Neural crest cell (in vitro differentiated cells): Measurements from ENCODE around the gene WDR26. TPM values are rescaled to one million over a fixed set of nuclear protein-coding genes. Genes with fewer than 3 reads are reported as not detected.

ENCODE experiments used
- DNase-seq: peaks from one replicate; pipeline ENCODE4 v3.0.0; 2021; ENCODE audit warnings: low read depth, mixed read lengths, low spot score
- H3K27ac Mint-ChIP-seq: one replicate; pipeline ENCODE4 v1.8.0; 2021; ENCODE audit warnings: mild to moderate bottlenecking, mixed read lengths; ENCODE audit not compliant: unreplicated experiment
- H3K27me3 Mint-ChIP-seq: 2 replicates; pipeline ENCODE4 v1.8.0; 2021; ENCODE audit warnings: low read depth, mild to moderate bottlenecking, mixed read lengths
- H3K36me3 Mint-ChIP-seq: 2 replicates; pipeline ENCODE4 v1.8.0; 2021; ENCODE audit warnings: low read depth, mild to moderate bottlenecking, mixed read lengths
- H3K4me1 Mint-ChIP-seq: 2 replicates; pipeline ENCODE4 v1.8.0; 2021; ENCODE audit warnings: mixed read lengths
- H3K4me3 Mint-ChIP-seq: one replicate; pipeline ENCODE4 v1.8.0; 2021; ENCODE audit warnings: mild to moderate bottlenecking, mixed read lengths
- H3K9me3 Mint-ChIP-seq: 2 replicates; pipeline ENCODE4 v1.8.0; 2021; ENCODE audit warnings: mixed read lengths
- CTCF ChIP-seq: fragments of 200-600 bp; sonication (generic); conservative IDR thresholded peaks from 2 replicates; pipeline ENCODE4 v1.5.0; 2021; ENCODE audit warnings: antibody characterized with exemption, mild to moderate bottlenecking
- microRNA-seq: library from miRNA; unstranded; fragments of <30 nt; microRNA quantifications from one replicate; pipeline ENCODE4, GENCODE V29; 2020
- total RNA-seq: library from RNA; stranded (reverse); gene quantifications from 2 replicates; pipeline ENCODE4 v1.2.1, GENCODE V29; 2021

WDR26 gene
- total RNA-seq, 1 donor from 2014 or later: 65.5 TPM

- H3K4me3 Mint-ChIP-seq: no peak overlapping the region
- no peak overlapping the region for H3K27ac Mint-ChIP-seq
- peaks cover 37% of the 10 kb centered on the region for H3K27me3 Mint-ChIP-seq
- H3K36me3 Mint-ChIP-seq: peaks cover 3% of the 10 kb centered on the region
- peaks cover 8% of the 10 kb centered on the region for H3K9me3 Mint-ChIP-seq
- no peak for TF ChIP-seq CTCF
- H3K4me1 Mint-ChIP-seq: peaks cover 4% of the 10 kb centered on the region
- no peak for DNase-seq
Observed at GRCh38 chr1:224339442-224340033, 95.1 kb downstream of the WDR26 start.

GRCh38 chr1:224338150-224338838 is 96.3 kb downstream of the WDR26 start:
- Mint-ChIP-seq H3K36me3 (peaks cover 3% of the 10 kb centered on the region), H3K27ac (no peak overlapping the region), H3K4me1 (peaks cover 6% of the 10 kb centered on the region), H3K27me3 (peaks cover 44% of the 10 kb centered on the region), H3K9me3 (peaks cover 5% of the 10 kb centered on the region), H3K4me3 (no peak overlapping the region)
- no peak for DNase-seq
- TF ChIP-seq CTCF: no peak

Small RNA genes lying within 50 kb of the gene (microRNA-seq; reads per million reads assigned to microRNA genes)
- 9.5 reads per million, percentile 17 among the genes with 10 or more reads in this experiment for gene MIR4742

Other genes with a start within 250 kb of the WDR26 start
- 51.2 and 53.8 TPM in 2 replicates for gene NVL, start 104.6 kb downstream of the WDR26 start, total RNA-seq
- gene CNIH4, start 77.9 kb downstream of the WDR26 start, total RNA-seq: 66.5 and 70.2 TPM in 2 replicates
- gene CNIH3, start 181.5 kb upstream of the WDR26 start, total RNA-seq: 3.8 and 4.2 TPM in 2 replicates